HG03175 (cell line): ENCODE results near the gene IKZF4.
"Not testable (repeated sequence)": the region's sequence is repeated elsewhere in the genome, so short reads cannot be mapped to it uniquely, and the experiment has no call there.

ENCODE experiments used
- ATAC-seq: cut with Tn5 transposase; IDR thresholded peaks from one replicate; pipeline ENCODE4 v1.9.1; 2021; ENCODE audit warnings: mild to moderate bottlenecking, moderate library complexity; ENCODE audit not compliant: unreplicated experiment

IKZF4 gene

GRCh38 chr12:56038022-56038655 lies 17.3 kb downstream of the IKZF4 start:
- no peak for ATAC-seq

GRCh38 chr12:56040151-56040550 lies 19.3 kb downstream of the IKZF4 start:
- ATAC-seq = no peak

- ATAC-seq = peak; percentile 10
Observed at GRCh38 chr12:56040963-56041551, 20.2 kb downstream of the IKZF4 start.

DNA sequence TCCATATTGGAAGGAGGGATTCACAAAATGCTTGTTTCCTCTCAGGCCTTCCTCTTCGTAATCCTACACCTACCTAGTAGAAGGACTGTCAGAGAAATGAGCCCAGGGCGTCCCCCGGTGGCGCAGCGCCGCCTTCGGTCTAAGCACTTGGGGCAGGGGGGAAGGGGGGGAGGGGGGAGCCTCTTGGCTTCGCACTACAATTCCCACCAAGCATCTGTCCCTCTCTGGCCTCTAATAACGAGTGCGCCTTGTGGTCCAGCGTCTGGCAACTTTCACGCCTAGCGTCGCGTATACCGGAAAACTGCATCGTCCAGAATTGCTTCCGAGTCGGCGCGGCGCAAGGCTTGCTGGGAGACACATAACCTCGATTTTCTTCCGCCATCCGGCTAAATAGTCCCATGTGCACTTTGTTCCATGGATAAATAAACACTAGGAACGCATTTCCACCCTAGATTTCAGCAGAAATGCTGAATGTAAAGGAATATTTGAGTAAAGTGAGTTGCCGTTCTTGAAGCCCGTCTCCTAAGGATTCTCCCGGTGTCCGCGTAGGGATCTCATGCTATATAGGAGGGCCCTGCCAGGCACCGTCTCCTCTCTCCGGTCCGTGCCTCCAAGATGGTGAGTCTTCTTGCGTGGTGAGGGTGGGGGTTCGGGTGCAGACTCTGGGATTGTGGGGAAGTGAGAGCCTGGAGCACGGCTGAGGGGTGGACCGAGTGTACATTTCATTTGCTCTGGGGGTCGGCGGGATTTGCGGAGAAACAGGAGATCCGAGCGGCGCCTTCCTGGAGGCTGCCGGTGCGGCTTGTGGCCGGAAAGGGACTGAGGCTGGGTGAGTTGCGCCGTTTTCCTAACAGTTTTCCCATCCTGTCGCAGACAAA lies 20.9 kb downstream of the IKZF4 start, which contains the start of gene RPS26:
RPS26 (plus strand) TSS at position 367 of the 878 bp plus-strand sequence; CDS start at position 616, 249 bp downstream.
- peak; percentile 95 for ATAC-seq

DNA sequence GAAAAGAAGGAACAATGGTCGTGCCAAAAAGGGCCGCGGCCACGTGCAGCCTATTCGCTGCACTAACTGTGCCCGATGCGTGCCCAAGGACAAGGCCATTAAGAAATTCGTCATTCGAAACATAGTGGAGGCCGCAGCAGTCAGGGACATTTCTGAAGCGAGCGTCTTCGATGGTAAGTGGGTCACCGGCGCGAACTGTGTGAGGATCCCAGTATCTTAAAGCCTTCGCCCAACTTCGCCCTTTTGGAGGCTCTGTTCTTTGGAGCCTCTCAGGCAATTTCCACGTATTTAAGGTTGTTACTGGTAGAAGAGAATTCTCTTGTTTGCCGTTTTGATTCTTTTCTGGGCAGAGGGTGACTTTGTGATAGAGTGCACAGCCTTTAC lies 21.6 kb downstream of the IKZF4 start:
- not testable (repeated sequence) for ATAC-seq

DNA sequence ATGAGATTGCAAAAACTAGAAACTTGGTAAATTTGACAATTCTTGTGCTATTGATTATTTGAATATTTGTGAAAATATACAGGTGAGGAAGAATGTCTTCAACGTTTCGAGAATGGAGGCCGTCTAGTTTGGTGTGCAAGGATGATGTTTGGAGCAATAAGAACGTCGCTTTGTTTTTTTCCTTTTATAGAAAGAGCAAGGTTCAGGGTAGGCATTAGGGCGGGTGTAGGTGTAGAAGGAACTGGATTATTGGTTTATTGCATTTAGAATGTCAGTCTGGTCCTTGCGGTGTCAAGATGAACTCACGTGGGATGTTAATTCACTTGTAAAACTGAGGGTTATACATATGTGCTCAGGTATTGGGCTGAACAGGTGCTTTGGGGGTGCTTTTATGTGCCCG lies 22.0 kb downstream of the IKZF4 start:
- ATAC-seq = no peak

- ATAC-seq = no peak
Observed at GRCh38 chr12:56046027-56046780, 25.4 kb downstream of the IKZF4 start.

DNA sequence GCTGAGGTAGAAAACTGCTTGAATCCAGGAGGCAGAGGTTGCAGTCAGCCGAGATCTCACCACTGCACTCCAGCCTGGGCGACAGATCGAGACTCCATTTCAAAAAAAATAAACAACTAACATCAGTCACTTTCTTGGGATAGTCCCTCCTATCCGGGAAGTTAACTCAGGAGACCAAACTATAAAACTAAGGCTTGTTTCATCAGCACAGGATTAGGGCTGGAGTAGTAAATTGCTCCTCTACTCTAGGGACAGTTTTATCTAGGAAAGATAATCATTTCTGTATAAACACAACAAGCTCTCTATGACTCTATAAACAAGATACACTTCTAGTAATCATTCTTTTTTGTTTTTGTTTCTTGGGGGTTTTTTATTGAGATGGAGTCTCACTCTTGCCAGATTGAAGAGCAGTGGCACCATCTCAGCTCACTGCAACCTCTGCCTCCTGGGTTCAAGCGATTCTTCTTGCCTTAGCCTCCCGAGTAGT lies 32.6 kb downstream of the IKZF4 start:
- no peak for ATAC-seq

DNA sequence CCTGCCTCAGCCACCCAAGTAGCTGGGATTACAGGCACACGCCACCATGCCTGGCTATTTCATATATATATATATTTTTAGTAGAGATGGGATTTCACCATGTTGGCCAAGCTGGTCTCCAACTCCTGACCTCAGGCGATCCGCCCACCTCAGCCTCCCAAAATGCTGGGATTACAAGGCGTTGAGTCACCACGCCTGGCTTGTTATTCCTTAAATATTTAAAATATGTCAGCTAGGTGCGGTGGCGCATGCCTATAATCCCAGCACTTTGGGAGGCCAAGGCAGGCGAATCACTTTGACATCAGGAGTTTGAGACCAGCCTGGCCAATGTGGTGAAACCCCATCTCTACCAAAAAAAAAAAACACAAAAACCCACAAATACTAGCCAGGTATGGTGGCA lies 39.1 kb downstream of the IKZF4 start:
- not testable (repeated sequence) for ATAC-seq

DNA sequence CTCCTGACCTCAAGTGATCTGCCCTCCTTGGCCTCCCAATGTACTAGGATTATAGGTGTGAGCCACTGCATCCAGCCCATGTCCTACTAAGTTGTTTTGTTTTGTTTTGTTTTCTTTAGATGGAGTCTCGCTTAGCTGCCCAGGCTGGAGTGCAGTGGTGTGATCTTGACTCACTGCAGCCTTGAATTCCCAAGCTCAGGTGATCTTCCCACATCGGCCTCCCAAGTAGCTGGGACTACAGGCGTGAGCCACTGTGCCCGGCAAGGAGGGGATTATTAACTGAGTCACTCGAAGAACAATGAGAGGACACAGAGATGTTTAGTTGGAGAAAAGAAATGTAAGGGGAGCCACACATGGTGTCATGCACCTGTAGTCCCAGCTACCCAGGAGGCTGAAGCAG lies 41.1 kb downstream of the IKZF4 start:
- ATAC-seq = no peak

- ATAC-seq = no peak
Observed at GRCh38 chr12:56062996-56063395, 42.2 kb downstream of the IKZF4 start.

GRCh38 chr12:56071648-56072047 lies 50.8 kb downstream of the IKZF4 start:
- no peak for ATAC-seq

GRCh38 chr12:56074396-56074795 lies 53.6 kb downstream of the IKZF4 start:
- ATAC-seq = no peak

- not testable (repeated sequence) for ATAC-seq
Observed at GRCh38 chr12:56077966-56078365, 57.1 kb downstream of the IKZF4 start.

- no peak for ATAC-seq
Observed at GRCh38 chr12:56078427-56078826, 57.6 kb downstream of the IKZF4 start.

GRCh38 chr12:56078931-56079722 lies 58.3 kb downstream of the IKZF4 start:
- peak; percentile 72 for ATAC-seq

DNA sequence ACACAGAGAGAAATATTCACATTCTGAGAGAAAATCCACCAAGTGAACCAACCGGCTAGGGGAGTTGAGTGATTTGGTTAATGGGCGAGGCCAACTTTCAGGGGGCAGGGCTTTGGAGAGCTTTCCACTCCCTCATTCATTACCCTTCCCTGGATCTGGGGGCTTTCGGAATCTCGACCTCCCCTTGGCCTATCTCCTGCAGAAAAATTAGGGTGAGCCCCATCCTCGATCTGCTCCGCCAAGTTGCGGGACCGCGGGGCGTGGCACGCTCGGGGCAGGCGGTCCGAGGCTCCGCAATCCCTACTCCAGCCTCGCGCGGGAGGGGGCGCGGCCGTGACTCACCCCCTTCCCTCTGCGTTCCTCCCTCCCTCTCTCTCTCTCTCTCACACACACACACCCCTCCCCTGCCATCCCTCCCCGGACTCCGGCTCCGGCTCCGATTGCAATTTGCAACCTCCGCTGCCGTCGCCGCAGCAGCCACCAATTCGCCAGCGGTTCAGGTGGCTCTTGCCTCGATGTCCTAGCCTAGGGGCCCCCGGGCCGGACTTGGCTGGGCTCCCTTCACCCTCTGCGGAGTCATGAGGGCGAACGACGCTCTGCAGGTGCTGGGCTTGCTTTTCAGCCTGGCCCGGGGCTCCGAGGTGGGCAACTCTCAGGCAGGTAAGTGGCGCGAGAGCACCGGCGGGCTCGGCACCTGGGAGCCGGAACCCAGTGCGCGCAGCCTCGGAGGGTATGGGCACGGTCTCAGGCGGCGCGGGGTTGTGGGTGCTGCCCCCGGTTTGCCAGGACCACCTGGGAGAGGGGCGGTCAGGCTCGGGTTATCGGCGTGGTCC lies 59.1 kb downstream of the IKZF4 start, which contains the start of gene ERBB3:
ERBB3 (plus strand) TSS at position 443 of the 833 bp plus-strand sequence; CDS start at position 579, 136 bp downstream.
- ATAC-seq = no peak

GRCh38 chr12:56080556-56081138 lies 59.8 kb downstream of the IKZF4 start:
- no peak for ATAC-seq
